GM23338 (cell line): ENCODE measurements around the gene GNAI1. TPM values are rescaled to one million over a fixed set of nuclear protein-coding genes. Genes with fewer than 3 reads are reported as not detected.
A peak's percentile ranks its signal among the peaks of the same experiment; 100 is the strongest.

Experiments
- ATAC-seq: fragments of 200-7000 bp; cut with Tn5 transposase; 3 replicates; pipeline ENCODE4 v1.9.1; 2020
- DNase-seq: peaks from one replicate; pipeline ENCODE4 v3.0.0-alpha.2; 2015; ENCODE audit warnings: low spot score
- H2AFZ ChIP-seq: fragments of 200-600 bp; sonication (generic); 2 replicates; pipeline ENCODE4 v1.8.0; 2016; ENCODE audit warnings: antibody characterized with exemption, mild to moderate bottlenecking, moderate library complexity
- H3F3A ChIP-seq: fragments of 200-600 bp; sonication (generic); replicated peaks from 2 replicates; pipeline ENCODE4 v1.8.0; 2017; ENCODE audit warnings: antibody characterized with exemption, mixed run types, low read depth
- H3K27ac ChIP-seq: fragments of 200-600 bp; sonication (generic); 2 replicates; pipeline ENCODE4 v1.6.1; 2016; ENCODE audit warnings: low read depth
- H3K27me3 ChIP-seq: fragments of 200-600 bp; sonication (generic); 2 replicates; pipeline ENCODE4 v1.8.0; 2016; ENCODE audit warnings: mild to moderate bottlenecking, mixed run types, moderate library complexity; ENCODE audit not compliant: insufficient read depth
- H3K36me3 ChIP-seq: fragments of 200-600 bp; sonication (generic); 2 replicates; pipeline ENCODE4 v1.8.0; 2016; ENCODE audit warnings: mild to moderate bottlenecking; ENCODE audit not compliant: insufficient read depth
- H3K4me1 ChIP-seq: fragments of 200-600 bp; sonication (generic); 2 replicates; pipeline ENCODE4 v1.8.0; 2016; ENCODE audit warnings: mild to moderate bottlenecking, moderate library complexity; ENCODE audit not compliant: insufficient read depth
- H3K4me2 ChIP-seq: fragments of 200-600 bp; sonication (generic); 2 replicates; pipeline ENCODE4 v1.7.1; 2017; ENCODE audit warnings: mixed run types
- H3K4me3 ChIP-seq: fragments of 200-600 bp; sonication (generic); 2 replicates; pipeline ENCODE4 v1.6.1; 2016; ENCODE audit warnings: mixed run types
- H3K79me2 ChIP-seq: fragments of 200-600 bp; sonication (generic); replicated peaks from 2 replicates; pipeline ENCODE4 v1.8.0; 2017; ENCODE audit warnings: mild to moderate bottlenecking; ENCODE audit not compliant: insufficient read depth
- H3K9me2 ChIP-seq: fragments of 200-600 bp; sonication (generic); 2 replicates; pipeline ENCODE4 v1.8.0; 2017; ENCODE audit not compliant: insufficient read depth
- H4K20me1 ChIP-seq: fragments of 200-600 bp; sonication (generic); replicated peaks from 2 replicates; pipeline ENCODE4 v1.8.0; 2017; ENCODE audit warnings: mild to moderate bottlenecking; ENCODE audit not compliant: insufficient read depth
- H3K27ac Mint-ChIP-seq: 2 replicates; pipeline ENCODE4 v1.8.0; 2020; ENCODE audit warnings: inconsistent platforms, mild to moderate bottlenecking, moderate library complexity, mixed read lengths
- H3K27me3 Mint-ChIP-seq: 3 replicates; pipeline ENCODE4 v1.8.0; 2022; ENCODE audit warnings: low read depth, mild to moderate bottlenecking, moderate library complexity, mixed read lengths, inconsistent platforms; ENCODE audit not compliant: insufficient read depth, poor library complexity
- H3K36me3 Mint-ChIP-seq: 3 replicates; pipeline ENCODE4 v1.8.0; 2021; ENCODE audit warnings: low read depth, mild to moderate bottlenecking, inconsistent platforms, moderate library complexity, mixed read lengths
- H3K4me1 Mint-ChIP-seq: 3 replicates; pipeline ENCODE4 v1.8.0; 2020; ENCODE audit warnings: mild to moderate bottlenecking, inconsistent platforms, mixed read lengths
- H3K4me3 Mint-ChIP-seq: 3 replicates; pipeline ENCODE4 v1.8.0; 2021; ENCODE audit warnings: moderate library complexity, mild to moderate bottlenecking, inconsistent platforms, mixed read lengths
- H3K9me3 Mint-ChIP-seq: 3 replicates; pipeline ENCODE4 v1.8.0; 2020; ENCODE audit warnings: moderate library complexity, mild to moderate bottlenecking, inconsistent platforms, mixed read lengths
- ETS1 ChIP-seq: IDR thresholded peaks from 2 replicates; pipeline ENCODE4 v1.6.1; 2016; ENCODE audit warnings: antibody characterized with exemption
- EZH2 ChIP-seq: fragments of 200-600 bp; sonication (generic); IDR thresholded peaks from one replicate; pipeline ENCODE4 v1.8.0; 2017; ENCODE audit warnings: antibody characterized with exemption, mild to moderate bottlenecking, low read depth; ENCODE audit not compliant: unreplicated experiment
- EZH2phosphoT487 ChIP-seq: fragments of 200-600 bp; sonication (generic); IDR thresholded peaks from one replicate; pipeline ENCODE4 v1.8.1; 2018; ENCODE audit warnings: antibody characterized with exemption; ENCODE audit not compliant: unreplicated experiment
- JUNB ChIP-seq: IDR thresholded peaks from one replicate; pipeline ENCODE4 v1.6.1; 2016; ENCODE audit warnings: antibody characterized with exemption; ENCODE audit not compliant: unreplicated experiment
- NANOG ChIP-seq: IDR thresholded peaks from 2 replicates; pipeline ENCODE4 v1.6.1; 2016; ENCODE audit warnings: antibody characterized with exemption, borderline replicate concordance
- POLR2AphosphoS5 ChIP-seq: IDR thresholded peaks from 2 replicates; pipeline ENCODE4 v1.6.1; 2016; ENCODE audit warnings: antibody characterized with exemption, low read depth
- STAT1 ChIP-seq: IDR thresholded peaks from one replicate; pipeline ENCODE4 v1.6.1; 2016; ENCODE audit warnings: antibody characterized with exemption; ENCODE audit not compliant: unreplicated experiment
- ZNF114 ChIP-seq: fragments of 250-450 bp; sonication (Bioruptor Pico); IDR thresholded peaks from 2 replicates; pipeline ENCODE4 v1.5.0; 2020; ENCODE audit warnings: mild to moderate bottlenecking, moderate library complexity
- ZNF331 ChIP-seq: fragments of 250-450 bp; sonication (Bioruptor Pico); IDR thresholded peaks from 2 replicates; pipeline ENCODE4 v1.5.0; 2020; ENCODE audit warnings: low read depth, mild to moderate bottlenecking, moderate library complexity
- ZNF462 ChIP-seq: fragments of 250-450 bp; sonication (Bioruptor Pico); IDR thresholded peaks from 2 replicates; pipeline ENCODE4 v1.5.0; 2020; ENCODE audit warnings: mild to moderate bottlenecking, moderate library complexity
- polyA plus RNA-seq: library from polyadenylated mRNA; unstranded; fragments of >200 nt; fragmentation: Nextera tagmentation; extraction: Ambion mirVana; gene quantifications from 2 replicates; pipeline ENCODE4 v1.2.1, GENCODE V29; 2016
- total RNA-seq: library from RNA; depleted of rRNA; stranded (reverse); fragments of >200 nt; shearing (Covaris generic); gene quantifications from 2 replicates; pipeline ENCODE4 v1.2.3, GENCODE V29; 2014

The GNAI1 gene
- total and polyA plus RNA-seq, 2 experiments from 2014 or later, result 31.3 to 36.9 TPM

DNA sequence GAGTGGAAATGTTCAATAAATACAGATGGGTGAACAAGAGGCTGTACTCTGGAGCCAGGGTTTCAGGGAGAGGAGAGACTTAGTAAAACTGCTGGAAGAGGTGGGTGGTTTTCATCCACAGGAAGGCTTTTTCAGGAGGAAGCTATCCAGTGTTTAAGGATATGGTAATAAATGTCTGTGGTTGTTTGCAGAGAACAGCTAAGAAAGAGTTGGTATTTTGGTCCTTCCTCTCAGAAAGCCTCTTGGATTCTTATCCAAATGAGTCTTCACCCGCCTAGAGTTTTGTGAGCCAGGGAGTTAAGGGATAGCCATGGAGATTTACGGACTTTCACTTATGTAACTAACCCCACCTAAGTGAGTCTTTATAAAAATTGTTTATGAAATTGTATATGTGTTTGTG is 95.7 kb downstream of the GNAI1 start:
- Histone ChIP-seq H4K20me1 (no peaks in the 10 kb centered on the region), H3K4me1 (peaks cover 18% of the 10 kb centered on the region), H3F3A (no peaks in the 10 kb centered on the region), H3K36me3 (no peaks in the 10 kb centered on the region), H3K4me2 (peak overlapping the region; percentile 45), H3K79me2 (no peaks in the 10 kb centered on the region), H3K4me3 (no peak overlapping the region), H3K27me3 (no peaks in the 10 kb centered on the region), H2AFZ (no peak overlapping the region), H3K27ac (peak overlapping the region; percentile 71), H3K9me2 (peaks cover 14% of the 10 kb centered on the region)
- no peak overlapping the region; the same call in 2 of the 3 replicates for H3K4me3 Mint-ChIP-seq
- ATAC-seq, result peak; percentile 41; the same call in 2 of the 3 replicates
- TF ChIP-seq EZH2, result no peak
- no peak for TF ChIP-seq ETS1
- no peak for TF ChIP-seq ZNF331 (CRISPR knock-in tag)
- no peak for TF ChIP-seq JUNB
- no peak for TF ChIP-seq POLR2AphosphoS5
- TF ChIP-seq ZNF114 (CRISPR knock-in tag), result no peak
- TF ChIP-seq EZH2phosphoT487, result no peak
- no peak for TF ChIP-seq STAT1
- TF ChIP-seq ZNF462 (CRISPR knock-in tag), result no peak
- no peak for TF ChIP-seq NANOG
- no peaks in the 10 kb centered on the region for H3K27me3 Mint-ChIP-seq
- H3K36me3 Mint-ChIP-seq, result no peaks in the 10 kb centered on the region
- peak; percentile 52 for DNase-seq
- H3K27ac Mint-ChIP-seq, result peak overlapping the region; percentile 28
- H3K9me3 Mint-ChIP-seq, result no peaks in the 10 kb centered on the region
- peaks cover 22% of the 10 kb centered on the region for H3K4me1 Mint-ChIP-seq
